Activated naive CD8-positive, alpha-beta T cell treated with anti-CD3 and anti-CD28 coated beads, Interleukin-2, amount 50 U/mL, for 16 hours (primary cell): Measurements from ENCODE around the gene SCAMP4.

Source experiments
- DNase-seq: peaks from one replicate; pipeline ENCODE4 v3.0.0-alpha.2; 2020; ENCODE audit warnings: low read depth, low spot score

SCAMP4 gene

DNA sequence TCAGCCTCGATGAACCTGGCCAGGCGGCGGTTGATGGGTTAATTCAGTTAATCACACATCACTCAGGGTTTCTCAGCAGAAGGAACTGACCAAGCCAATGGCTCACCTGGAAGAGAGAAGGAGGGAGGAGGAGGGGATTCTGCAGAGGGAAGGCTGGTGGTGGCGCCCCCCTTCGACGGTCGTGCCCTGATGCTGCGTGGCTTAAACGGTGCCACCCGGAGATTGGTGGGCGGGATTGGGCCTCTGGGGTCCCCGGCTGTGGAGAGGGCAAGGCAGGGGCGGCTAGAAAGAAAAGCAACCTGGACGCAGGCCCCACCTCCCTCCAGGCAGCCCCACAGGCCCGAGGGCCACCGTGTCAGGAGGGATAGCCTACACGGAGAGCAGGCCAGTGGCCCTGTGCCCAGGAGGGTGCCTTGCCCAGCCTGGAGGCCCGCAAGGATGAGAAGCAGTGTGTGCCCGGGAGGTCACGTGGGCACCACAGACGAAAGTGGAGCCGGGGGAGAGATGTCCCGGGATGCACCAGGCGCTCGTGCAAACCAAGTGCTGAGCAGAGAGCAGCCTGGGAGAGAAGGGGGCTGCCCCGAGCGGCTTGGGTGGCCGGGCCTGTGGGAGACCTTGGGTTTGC is 51.8 kb downstream of the SCAMP4 start:
- no peak for DNase-seq

DNA sequence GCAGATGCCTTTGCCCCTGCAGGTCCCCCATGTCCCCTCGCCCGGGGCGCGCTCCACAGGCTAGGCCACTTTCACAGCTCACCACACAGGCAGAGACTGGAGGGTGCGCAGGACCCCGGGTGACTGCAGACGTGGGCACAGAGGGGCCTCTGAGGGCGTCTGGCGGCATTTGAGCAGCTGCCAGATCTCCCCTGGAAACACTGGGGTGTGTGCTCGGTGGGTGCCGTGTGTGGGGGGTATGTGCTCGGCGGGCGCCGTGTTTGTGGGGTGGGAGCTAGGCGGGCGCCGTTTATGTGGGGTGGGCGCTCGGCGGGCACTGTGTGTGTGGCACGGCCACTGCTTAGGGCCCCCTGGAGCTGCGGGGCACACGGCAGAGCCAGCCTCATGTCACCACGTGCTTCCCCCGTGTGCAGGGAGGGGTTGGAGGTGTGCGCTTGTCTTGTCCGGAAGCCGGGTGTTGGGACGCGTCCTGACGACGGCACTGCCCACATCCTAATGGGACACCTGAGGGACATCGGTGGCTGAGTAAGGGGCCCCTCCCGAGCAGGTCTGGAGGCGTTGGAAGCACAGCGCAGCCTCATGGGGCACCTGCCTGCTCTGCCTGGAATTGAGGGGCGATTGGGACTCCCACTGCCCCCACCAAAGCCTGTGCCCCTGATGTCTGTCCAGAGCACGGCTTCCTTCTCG is 52.5 kb downstream of the SCAMP4 start:
- DNase-seq = no peak

DNA sequence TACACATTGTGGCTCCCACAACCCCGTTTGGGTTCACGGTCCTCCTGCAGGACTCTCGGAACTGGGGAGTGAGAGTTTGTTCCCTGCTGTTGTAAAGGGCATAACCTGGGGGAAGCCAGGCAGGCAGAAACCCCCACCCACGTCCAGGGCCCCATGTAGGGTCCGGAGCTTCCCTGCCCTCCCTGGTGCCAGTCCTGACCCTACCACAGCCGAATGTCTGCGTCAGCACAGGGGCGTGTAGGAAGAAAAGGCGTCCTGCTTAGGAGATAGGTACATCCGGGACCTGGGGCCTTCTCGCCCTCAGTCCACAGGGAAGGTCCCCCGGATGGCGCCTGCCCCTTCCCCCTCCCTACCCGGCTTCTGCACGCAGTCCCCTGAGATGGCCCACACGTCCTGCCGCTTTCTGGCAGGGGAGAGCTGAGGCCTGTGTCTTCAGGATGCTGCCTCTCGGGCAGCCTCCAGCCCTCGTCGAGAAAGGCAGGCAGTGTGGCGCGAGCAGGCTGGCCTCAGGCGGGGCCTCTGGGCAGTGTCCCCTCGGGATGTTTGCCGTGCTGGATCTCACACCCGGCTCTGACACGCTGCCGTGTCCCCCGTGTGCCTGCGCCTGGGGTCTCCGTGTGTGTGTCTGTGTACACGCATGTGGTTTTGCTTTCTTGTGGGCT is 54.9 kb downstream of the SCAMP4 start:
- no peak for DNase-seq

- DNase-seq = no peak
Observed at GRCh38 chr19:1961000-1961883, 56.0 kb downstream of the SCAMP4 start.

DNA sequence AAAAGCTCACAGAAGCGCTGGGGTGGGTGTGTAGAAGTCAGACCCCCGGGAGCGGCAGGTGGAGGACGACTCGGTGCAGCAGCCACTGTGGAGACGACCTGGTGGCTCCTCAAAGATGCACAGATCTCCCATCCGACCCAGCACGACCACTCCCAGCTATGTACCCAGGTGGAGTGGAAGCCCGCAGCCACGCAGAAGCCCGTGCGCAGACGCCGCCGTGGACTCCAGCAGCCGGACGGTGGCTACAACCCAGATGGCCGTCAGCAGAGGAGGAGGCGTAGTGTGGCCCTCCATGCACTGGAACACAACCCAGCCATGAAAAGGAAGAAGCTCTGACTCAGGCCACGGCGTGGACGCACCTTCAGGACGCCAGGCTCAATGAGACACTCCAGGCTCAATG is 57.5 kb downstream of the SCAMP4 start:
- DNase-seq = no peak

DNA sequence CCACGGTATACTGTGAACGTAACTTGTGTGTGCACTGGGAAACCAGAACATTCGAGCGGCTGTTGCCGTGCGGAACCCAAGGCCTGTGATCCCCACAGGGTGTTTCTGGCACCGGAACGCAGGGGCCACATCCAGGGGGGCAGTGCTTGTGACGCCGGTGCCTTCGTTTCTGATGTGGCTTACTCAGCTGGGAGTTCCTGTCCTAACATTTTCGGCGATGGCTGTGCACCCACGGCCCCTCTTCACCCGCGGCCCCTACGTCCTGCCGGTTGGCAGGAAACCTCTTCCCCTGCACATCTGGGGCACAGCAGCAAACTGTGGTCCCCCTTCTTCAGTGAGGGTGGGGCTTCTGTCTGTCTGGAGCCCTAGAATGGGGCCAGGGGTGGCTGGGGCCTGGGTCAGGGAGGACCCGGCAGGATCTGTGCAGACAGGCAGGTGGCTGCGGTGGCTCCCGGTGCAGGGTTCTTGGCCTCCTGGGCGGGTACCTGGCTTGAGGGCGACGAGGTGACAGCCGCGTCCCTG is 61.9 kb downstream of the SCAMP4 start:
- DNase-seq = no peak

GRCh38 chr19:1968279-1969175 is 63.3 kb downstream of the SCAMP4 start:
- DNase-seq = no peak

DNA sequence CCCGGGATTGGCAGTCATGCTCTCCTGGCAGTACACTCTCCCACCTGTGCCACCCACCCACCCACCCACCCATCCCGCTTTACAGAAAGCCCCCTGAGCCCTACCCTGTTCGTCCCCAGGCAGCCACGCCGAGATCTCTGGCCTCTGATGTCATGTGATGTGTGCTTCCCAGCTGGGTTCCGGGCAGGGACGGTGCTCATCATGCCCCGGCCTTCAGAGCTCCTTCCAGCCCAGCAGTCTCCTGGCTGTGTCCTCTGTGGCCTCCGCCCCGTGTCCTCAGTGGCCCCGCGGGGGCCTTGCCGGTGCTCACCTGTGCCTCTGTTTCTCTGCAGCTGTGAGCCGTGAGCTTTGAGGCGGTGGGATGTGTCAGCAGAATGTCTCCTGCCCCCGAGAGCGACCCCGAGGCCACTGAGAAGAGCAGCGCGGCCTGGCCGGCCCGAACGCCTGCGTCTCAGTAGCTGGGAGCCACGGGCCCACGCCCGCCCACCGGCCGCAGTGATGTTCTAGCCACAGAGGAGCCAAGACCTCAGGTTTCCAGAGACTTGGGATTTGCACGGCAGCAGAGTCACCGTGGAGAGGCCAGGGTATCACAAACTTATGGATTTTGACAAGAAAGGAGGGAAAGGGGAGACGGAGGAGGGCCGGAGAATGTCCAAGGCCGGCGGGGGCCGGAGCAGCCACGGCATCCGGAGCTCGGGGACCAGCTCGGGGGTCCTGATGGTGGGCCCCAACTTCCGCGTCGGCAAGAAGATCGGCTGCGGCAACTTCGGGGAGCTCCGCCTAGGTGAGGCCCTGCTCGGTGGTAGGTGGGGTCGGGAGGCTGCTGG is 64.2 kb downstream of the SCAMP4 start:
- DNase-seq = no peak

GRCh38 chr19:1970003-1970805 is 65.0 kb downstream of the SCAMP4 start:
- DNase-seq = no peak

DNA sequence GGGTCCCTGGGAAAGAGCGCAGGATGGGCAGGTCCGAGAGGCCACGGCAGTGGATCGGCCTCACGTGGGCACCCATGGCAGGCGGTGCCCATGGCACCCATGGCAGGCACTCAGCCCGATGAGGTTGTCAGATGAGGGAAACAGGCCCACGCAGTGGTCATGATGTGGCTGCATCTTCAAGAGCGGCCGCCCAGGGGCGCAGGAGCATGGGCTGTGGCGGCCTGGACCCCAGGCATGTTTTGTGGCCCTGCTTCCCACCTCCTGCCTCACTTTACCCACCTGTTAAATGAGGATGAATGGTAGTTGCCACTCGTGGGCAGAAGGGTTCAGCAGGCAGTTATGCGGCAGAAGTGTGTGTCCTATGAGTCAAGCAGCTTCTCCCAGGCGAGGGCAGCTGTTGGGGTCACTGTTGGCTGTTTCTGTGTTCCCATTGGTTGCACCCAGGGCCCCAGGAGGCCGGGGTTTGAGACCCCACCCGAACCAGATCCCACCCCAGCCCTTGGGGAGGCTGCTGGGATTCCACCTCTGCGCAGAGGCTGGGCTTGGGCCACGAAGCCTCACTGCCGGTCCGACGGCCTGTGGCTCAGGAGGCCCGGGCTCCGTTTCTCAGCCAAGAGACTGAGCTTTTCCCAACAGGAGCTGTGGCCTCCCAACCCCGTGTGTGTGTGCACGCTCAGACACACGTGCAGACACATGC is 65.8 kb downstream of the SCAMP4 start:
- no peak for DNase-seq

DNA sequence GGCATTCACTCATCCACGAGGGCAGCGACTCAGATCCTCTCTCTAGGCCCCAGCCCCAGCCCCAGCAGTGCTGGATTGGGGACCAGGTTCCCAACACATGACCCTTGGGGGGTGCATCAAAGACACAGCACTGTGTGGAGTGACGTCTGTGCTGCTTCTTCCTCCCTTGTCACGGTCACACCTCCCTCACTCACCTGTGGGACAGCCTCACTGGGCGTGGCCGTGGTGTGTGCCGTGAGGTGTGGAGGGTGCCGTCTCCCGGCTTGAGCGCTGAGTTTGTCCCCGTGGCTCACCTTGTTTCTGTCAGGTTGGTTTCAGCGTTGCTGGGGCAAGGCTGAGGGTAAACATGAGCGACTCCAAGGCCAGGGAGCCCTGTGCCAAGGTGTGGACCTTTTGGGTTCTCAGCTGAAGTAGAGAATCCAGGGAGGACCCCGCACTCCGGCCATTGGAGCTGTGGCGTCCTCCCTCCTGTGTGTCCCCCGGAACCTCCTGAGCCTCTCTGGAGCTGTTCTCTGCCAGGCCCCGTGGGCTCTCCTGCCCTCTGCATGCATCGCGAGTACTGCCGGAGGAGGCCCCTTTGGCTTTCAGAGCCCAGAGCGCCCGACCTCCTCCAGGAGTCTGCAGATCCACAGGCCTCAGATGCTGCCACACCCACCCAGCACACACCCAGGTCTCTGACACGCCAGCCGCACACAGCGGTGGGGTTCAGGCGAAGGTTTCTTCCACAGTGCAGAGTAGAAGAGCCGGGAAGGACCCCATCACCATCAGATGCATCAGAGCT is 69.4 kb downstream of the SCAMP4 start:
- no peak for DNase-seq

GRCh38 chr19:1975162-1975480 is 69.9 kb downstream of the SCAMP4 start:
- no peak for DNase-seq
